A673 (cell line): ENCODE results near the gene BST1. TPM values are rescaled to one million over a fixed set of nuclear protein-coding genes. Genes with fewer than 3 reads are reported as not detected.

Experiments used
- BruUV-seq: library from RNA; stranded (reverse); fragments of 400-500 nt; replicated peaks from 2 replicates; lab custom pipeline; 2021; lab: Mats Ljungman, UMichigan
- CTCF ChIA-PET: fragments of 300-600 bp; sonication (Branson Sonifier 250); formaldehyde crosslinking; loops from one replicate; lab custom pipeline; 2022; ENCODE audit warnings: antibody characterized with exemption; lab: Charles Lee
- POLR2A ChIA-PET: fragments of 300-600 bp; sonication (Branson Sonifier 250); formaldehyde crosslinking; loops from one replicate; lab custom pipeline; 2022; ENCODE audit warnings: antibody characterized with exemption; ENCODE audit not compliant: low non-redundant PET; lab: Charles Lee
- DNase-seq: peaks from one replicate; pipeline ENCODE4 v3.0.0-alpha.2; 2015; ENCODE audit warnings: low spot score
- H3K27ac ChIP-seq: fragments of 200-600 bp; sonication (generic); 2 replicates; pipeline ENCODE4 v1.5.1; 2016; ENCODE audit warnings: mixed run types, low read depth, mild to moderate bottlenecking, mixed read lengths, antibody characterized with exemption, low read length; ENCODE audit not compliant: poor library complexity, severe bottlenecking
- H3K27me3 ChIP-seq: fragments of 200-600 bp; sonication (generic); replicated peaks from 2 replicates; pipeline ENCODE4 v1.6.1; 2017; ENCODE audit warnings: mixed run types, low read depth, mild to moderate bottlenecking, mixed read lengths, antibody characterized with exemption, low read length; ENCODE audit not compliant: insufficient read depth, poor library complexity
- H3K36me3 ChIP-seq: fragments of 200-600 bp; sonication (generic); 2 replicates; pipeline ENCODE4 v1.6.1; 2016; ENCODE audit warnings: mixed run types, mild to moderate bottlenecking, mixed read lengths, antibody characterized with exemption, low read length; ENCODE audit not compliant: insufficient read depth, poor library complexity, severe bottlenecking
- H3K4me1 ChIP-seq: fragments of 200-600 bp; sonication (generic); 2 replicates; pipeline ENCODE4 v1.6.1; 2017; ENCODE audit warnings: mixed run types, mild to moderate bottlenecking, mixed read lengths, antibody characterized with exemption, low read length; ENCODE audit not compliant: insufficient read depth, poor library complexity, severe bottlenecking
- H3K4me3 ChIP-seq: fragments of 200-600 bp; sonication (generic); 2 replicates; pipeline ENCODE4 v1.5.1; 2016; ENCODE audit warnings: low read depth, mixed run types, mild to moderate bottlenecking, mixed read lengths, low read length; ENCODE audit not compliant: poor library complexity, severe bottlenecking
- H3K9me3 ChIP-seq: fragments of 200-600 bp; sonication (generic); 2 replicates; pipeline ENCODE4 v1.6.1; 2016; ENCODE audit warnings: mixed run types, low read depth, mild to moderate bottlenecking, mixed read lengths, antibody characterized with exemption, low read length; ENCODE audit not compliant: poor library complexity, severe bottlenecking
- CTCF ChIP-seq: fragments of 300-800, 200-600 bp; sonication (generic); conservative IDR thresholded peaks from 2 replicates; pipeline ENCODE4 v1.5.1; 2017; ENCODE audit warnings: low read depth, mild to moderate bottlenecking, antibody characterized with exemption, low read length, moderate library complexity, mixed read lengths
- EZH2 ChIP-seq: fragments of 200-600 bp; sonication (generic); IDR thresholded peaks from 2 replicates; pipeline ENCODE4 v1.6.1; 2017; ENCODE audit warnings: borderline replicate concordance, low read depth, mild to moderate bottlenecking, mixed read lengths, antibody characterized with exemption, low read length; ENCODE audit not compliant: poor library complexity, severe bottlenecking
- intact Hi-C: fragments of 100-400 bp; cut with micrococcal nuclease; formaldehyde crosslinking; loops from one replicate; pipeline ENCODE4 v1.10.0; 2022; ENCODE audit not compliant: unreplicated experiment
- total RNA-seq: library from RNA; stranded (reverse); gene quantifications from 2 replicates; pipeline ENCODE4 v1.2.3, GENCODE V29; 2021

The BST1 gene
- total RNA-seq, 1 experiment from 2014 or later, result 2.4 TPM

GRCh38 chr4:15668566-15669435, 34.1 kb upstream of the BST1 start:
- no peaks in the 10 kb centered on the region for H3K4me1 ChIP-seq
- no peaks in the 10 kb centered on the region for H3K27me3 ChIP-seq
- BruUV-seq, result no TSS peak
- DNase-seq, result no peak
- H3K36me3 ChIP-seq, result peaks cover 19% of the 10 kb centered on the region
- H3K9me3 ChIP-seq, result no peaks in the 10 kb centered on the region
- POLR2A ChIA-PET, result no interaction called here
- H3K27ac ChIP-seq, result no peak overlapping the region
- CTCF ChIA-PET, result no interaction called here
- no peak for TF ChIP-seq CTCF
- TF ChIP-seq EZH2, result no peak
- H3K4me3 ChIP-seq, result no peak overlapping the region
- intact Hi-C loops, result no loop called here

DNA sequence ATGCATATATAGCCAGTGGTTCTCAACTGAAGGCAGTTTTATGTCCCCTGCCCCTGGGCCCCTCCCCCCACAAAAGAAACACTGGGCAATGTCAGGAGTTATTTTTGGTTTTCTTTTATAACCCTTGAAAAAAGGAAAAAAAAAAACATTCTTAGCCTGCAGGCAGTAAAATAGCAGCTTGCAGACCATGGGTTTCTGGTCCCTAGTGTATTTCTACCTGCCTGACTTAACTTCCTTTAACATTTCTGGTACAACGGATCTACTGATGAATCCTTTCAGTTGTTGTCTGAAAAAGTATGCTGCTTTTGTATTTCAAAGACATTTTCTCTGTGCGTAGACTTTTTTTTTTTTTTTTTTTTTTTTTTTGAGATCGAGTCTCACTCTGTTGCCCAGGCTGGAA, 32.3 kb upstream of the BST1 start:
- intact Hi-C loops, result no loop called here
- no peaks in the 10 kb centered on the region for H3K9me3 ChIP-seq
- peaks cover 19% of the 10 kb centered on the region for H3K36me3 ChIP-seq
- no peak overlapping the region for H3K27ac ChIP-seq
- no peak for DNase-seq
- no peaks in the 10 kb centered on the region for H3K4me1 ChIP-seq
- CTCF ChIA-PET, result no interaction called here
- no TSS peak for BruUV-seq
- H3K4me3 ChIP-seq, result no peak overlapping the region
- H3K27me3 ChIP-seq, result no peaks in the 10 kb centered on the region
- no peak for TF ChIP-seq CTCF
- TF ChIP-seq EZH2, result no peak
- POLR2A ChIA-PET, result no interaction called here

DNA sequence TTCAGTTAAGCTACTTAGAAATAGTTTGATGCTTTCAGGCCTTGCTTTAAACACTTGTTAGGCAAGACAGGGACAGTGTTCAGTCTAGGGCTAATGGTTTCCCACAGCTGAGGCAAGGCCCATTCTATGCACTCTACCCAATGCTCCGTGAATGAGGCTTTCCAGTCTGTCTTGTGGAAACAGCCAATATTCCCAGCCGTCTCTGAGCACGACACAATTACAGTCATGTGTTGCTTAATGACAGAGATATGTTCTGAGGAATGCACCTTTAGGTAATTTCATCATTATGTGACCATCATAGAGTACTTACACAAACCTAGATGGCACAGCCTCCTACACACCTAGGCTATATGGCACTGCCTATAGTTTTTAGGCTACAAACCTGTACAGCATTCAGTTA, 30.8 kb upstream of the BST1 start:
- H3K9me3 ChIP-seq, result no peaks in the 10 kb centered on the region
- H3K27ac ChIP-seq, result no peak overlapping the region
- peaks cover 3% of the 10 kb centered on the region for H3K4me1 ChIP-seq
- H3K4me3 ChIP-seq, result no peak overlapping the region
- peaks cover 11% of the 10 kb centered on the region for H3K36me3 ChIP-seq
- no TSS peak for BruUV-seq
- DNase-seq, result no peak
- H3K27me3 ChIP-seq, result no peaks in the 10 kb centered on the region
- ChIA-PET POLR2A (no interaction called here), CTCF (no interaction called here)
- TF ChIP-seq CTCF, result no peak
- TF ChIP-seq EZH2, result no peak
- intact Hi-C loops, result no loop called here
